GM18499 (cell line): ENCODE data around the gene MGA.

Experiments
- ATAC-seq: cut with Tn5 transposase; IDR thresholded peaks from one replicate; pipeline ENCODE4 v1.9.1; 2021; ENCODE audit warnings: moderate number of reproducible peaks; ENCODE audit not compliant: insufficient read depth, unreplicated experiment

Gene MGA

DNA sequence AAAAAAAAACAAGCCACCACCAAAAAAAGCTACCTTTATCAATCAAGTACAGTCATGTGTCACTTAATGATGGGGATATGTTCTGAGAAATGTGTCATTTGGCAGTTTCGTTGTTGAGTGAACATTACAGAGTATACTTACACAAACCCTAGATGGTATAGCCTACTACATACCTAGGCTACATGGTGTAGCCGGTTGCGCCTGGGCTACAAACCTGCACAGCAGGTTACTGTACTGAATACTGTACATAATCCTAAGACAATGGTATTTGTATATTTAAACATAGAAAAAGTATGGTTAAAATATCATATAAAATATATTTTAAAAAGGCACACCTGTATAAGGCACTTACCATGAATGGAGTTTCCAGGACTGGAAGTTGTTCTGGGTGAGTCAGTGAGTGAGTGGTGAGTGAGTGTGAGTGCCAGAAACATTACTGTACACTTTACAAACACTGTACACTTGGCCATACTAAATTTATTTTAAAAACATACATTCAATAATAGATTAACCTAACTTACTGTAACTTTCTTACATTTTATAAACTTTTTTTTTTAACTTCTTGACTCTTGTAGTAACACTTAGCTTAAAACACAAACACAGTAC lies 141.7 kb downstream of the MGA start:
- ATAC-seq, result no peak

DNA sequence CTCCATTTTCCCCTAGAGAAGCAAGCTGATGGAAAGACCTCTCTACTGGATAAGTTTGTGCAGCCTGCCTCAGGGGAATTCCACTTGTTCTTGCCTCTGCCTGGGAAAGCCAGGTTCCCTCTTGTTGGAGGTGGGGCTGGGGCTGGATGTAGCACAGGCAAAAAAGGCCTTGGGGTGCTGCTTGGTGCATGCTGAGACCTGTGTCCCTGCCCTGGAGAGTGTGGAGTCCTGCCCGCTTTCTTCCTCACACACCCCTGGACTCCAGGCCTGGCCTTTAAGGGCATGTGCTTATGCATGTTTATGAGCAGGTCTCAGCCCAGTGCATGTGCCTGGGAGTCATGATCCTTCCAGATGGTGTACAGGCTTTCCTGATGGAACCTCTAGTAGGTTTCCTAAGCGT lies 144.2 kb downstream of the MGA start:
- ATAC-seq, result no peak

DNA sequence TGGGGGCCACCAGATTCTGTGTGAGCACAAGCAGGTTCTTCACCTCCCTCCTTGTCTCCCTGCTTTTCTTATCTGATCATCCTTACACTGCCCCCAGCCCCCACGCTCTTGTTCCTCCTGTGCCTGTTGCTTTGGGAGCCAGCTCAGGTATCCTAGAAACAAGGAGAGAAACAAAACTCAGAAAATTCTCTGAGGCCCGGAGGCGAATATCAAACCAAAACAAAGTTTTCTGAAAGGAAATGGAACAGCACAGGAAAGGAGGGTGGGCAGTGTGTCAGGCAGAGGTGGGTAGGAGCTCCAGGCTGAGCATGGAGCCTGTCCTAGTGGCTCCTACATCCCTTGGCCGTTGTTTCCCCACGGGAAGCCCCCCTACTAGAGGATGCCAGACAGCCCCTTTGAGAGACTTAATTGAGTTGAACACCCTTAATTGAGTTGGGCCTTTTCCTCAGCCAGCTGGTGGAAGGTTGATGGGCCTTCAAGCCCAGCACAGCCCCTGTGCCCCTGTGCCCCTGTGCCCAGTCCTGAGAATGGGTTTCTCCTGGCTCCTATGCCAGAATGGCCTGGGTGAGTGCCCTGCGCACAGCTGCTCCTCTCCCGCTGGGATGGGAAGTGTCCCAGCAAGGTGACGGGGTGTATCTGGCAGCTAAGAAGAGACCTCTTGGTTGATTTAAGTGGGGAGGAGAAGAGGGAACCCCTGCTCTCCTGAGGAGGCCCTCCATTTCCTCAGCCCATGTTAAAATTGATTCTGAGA lies 144.9 kb downstream of the MGA start:
- no peak for ATAC-seq

DNA sequence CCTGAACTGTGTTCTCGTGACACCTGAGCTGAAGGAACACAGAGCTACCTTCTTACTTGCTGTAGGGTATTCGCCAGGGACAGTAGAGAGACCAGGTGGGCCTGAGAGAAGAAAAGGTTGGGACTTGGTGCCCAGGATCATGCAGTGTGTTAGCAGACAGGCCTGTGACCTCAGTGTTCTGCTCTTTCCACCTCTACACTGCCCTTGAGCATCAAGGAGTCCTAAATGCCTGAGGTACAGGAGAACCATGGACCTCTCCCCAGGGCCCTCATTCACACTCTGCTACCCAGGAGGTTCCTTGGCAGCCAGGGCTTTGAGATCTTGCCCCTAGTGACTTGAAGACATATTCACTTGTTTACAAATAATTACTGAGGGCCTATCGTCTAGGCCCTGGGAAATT lies 145.5 kb downstream of the MGA start:
- ATAC-seq, result no peak

DNA sequence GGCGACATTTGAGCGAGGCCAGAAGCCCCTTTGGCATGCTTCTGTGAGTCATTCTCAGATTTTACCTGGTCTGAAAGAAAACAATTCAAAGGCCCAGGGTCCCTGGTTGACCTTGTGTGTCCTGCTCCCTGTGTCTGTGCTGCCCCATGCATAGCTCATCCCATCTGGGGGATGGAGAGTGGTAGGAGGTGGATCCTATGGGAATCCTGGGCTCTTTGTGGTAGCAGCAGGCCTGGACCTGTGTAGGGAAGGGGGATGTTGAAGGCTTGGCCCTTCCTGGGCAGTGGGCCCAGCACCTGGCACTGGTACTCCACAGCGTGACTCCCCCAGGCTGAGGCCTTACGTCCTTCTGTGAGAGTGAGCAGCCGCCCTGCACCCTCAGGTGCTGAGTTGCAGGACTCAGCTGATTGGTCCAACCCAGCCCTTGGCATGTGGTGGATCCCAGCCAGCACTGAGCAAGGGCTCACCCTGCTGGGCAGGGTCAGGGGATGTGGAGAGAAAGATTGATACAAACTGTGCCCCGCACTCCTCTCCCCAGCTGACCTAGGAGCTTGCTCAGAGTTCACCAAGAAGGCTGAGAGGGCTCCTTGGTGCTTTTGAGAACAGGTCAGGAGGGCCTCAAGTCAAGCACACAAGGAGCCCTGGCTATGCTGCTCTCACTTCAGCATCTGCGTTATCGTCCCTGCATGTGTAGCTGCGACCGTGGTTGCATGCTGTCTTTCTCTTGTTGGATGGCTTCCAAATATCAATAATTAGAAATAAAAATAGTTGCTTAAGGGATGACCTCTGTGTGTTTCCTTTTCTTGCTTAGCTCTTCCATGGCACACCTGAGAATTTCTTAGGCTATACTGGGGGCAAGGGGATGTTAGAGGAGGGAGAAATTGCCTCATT lies 146.3 kb downstream of the MGA start:
- no peak for ATAC-seq

DNA sequence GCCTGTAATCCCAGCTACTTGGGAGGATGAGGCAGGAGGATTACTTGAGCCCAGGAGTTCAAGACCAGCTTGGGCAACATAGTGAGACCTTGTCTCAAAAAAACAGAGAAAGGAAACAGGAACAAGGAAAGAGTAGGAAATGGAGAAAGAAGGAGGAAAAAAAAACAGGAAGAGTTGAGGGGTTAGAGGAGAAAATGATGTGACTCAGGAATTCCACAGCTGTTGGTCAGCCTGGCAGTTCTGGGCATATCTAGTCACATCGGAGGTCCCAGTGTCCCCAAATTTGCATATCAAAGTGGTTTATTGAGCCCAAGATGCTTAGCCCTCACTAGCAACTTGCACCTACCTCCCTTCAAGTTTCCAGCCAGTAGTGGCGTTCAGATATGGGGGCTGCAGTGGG lies 148.9 kb downstream of the MGA start:
- no peak for ATAC-seq

DNA sequence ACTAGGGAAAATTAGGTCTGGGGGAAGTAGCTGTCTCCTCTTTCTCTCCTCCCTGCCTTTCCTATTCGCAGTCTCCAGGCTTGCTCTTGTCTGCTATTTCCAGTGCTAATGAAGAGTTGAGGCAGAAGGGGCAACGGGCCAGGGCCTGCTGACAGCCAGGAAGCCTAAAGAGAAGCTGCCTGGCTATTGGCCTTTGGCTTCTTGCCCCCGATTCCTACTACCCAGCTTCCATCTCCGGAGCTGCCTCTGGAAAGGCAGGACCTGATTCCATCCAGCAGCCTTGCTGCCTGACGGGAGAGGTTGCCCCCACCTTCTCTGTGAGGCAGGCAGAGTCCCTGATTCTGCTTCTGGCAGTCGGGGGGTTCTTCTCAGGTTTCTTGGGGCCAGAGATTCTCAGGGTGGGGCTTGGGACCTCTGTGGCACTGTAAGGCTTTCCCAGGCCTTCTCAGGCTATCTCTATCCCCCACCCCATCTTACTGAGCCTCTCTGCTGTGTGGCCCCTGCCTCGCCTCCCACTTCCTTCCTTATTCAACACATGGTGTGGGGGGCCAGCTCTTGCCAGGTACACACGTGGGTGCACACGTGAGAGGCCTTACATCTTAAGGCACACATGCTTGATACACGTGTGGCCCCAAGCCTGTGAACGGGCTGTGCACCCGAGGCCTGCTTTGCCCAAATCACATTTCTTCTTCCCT lies 149.5 kb downstream of the MGA start:
- no peak for ATAC-seq

DNA sequence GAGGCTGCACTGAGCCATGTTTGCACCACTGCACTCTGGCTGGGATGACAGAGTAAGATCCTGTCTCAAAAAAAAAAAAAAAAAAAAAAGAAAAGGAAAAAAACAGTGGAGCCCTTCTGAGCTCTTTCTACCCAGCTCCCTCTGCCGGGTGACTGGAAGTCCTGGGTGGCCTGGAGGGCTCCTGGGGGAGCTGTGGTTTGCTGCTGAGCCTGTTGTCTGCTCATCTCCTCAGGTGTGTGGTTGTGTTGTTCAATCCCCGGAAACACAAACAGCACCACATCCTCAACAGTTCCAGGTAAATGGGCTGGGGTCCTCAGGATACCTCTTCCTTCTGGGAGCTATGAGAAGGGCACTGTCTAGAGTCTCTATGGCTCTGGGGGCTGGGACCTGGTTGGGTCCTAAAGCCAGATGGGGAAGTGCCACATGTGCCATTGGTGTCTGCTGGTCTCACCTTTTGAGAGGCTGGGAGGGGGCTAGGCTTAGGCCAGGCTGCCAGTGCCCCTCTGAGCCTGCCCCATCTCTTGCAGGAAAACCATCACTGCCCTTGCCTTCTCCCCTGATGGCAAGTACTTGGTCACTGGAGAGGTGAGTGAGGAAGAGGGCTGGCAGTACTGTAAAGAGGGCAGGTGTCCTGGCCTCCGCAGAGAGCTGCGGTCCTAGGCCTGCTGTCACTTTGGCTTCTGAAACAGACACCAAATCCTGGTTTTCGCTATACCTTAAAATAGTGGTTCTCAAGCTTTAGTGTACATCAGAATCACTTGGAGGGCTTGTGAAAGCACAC lies 150.6 kb downstream of the MGA start:
- ATAC-seq, result no peak

DNA sequence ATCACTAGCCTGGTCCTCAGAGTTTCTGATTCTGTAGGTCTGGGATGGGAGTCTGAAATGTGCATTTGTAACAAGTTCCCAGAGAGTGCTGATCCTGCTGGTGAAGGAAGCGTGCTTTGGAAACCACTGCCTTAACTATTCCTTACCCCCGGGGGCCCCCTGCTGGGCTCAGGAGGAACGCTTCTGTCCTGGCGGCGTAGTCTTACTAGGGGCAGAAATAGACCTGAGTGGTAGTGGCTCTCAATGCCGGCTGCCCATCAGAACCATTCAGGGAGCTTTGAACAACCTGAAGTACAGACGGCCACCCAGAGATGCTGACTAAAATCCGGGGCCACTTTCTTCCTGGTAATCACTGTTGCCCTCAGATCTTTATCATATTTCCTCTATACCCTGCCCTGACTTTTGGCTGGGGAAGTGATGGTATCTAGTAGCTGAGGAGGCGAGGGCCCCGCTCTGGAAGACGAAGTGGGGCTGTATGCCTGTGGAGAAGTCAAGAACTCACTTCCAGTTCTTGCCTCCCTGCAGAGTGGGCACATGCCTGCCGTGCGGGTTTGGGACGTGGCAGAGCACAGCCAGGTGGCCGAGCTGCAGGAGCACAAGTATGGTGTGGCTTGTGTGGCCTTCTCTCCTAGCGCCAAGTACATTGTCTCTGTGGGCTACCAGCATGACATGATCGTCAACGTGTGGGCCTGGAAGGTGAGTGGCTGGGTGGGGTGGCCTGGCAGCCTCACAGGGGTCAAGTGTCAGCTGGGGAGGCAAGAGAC lies 151.4 kb downstream of the MGA start:
- no peak for ATAC-seq

DNA sequence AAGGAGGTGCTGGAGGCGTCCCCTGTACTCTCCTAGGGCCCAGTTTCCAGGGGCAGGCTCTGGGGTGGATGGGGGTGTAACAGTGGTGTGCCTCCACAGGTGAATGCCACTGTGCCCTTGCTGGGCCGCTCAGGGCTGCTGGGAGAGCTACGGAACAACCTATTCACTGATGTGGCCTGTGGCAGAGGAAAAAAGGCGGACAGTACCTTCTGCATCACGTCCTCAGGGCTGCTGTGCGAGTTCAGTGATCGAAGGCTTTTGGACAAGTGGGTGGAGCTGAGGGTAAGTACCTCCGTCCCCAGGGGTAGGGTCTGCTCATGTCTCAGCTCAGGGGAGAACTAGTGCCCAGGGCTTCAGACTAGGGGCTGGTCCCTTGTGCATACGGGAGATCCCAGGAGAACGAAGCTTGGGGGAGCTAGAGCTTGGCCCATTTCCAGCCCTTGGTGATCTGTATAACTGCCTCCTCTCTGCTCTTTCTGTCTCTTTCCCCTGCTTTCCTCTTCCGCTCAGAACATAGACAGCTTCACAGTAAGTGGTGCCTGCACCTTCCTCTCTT lies 152.7 kb downstream of the MGA start:
- ATAC-seq, result no peak

DNA sequence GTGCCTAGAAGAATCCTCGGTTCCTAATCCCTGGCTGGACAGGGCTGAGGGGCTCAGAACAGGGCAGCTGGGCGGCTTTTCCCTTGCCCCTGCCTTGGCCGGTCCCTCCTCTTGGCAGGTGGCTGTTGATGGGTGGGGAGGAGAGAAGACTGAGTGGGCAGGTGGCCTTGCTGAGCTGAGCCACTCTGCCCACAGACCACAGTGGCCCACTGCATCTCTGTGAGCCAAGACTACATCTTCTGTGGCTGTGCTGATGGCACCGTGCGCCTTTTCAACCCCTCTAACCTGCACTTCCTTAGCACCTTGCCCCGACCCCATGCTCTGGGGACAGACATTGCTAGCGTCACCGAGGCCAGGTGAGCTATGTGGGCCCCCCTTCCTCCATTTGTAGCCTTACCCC lies 153.2 kb downstream of the MGA start:
- ATAC-seq, result no peak

DNA sequence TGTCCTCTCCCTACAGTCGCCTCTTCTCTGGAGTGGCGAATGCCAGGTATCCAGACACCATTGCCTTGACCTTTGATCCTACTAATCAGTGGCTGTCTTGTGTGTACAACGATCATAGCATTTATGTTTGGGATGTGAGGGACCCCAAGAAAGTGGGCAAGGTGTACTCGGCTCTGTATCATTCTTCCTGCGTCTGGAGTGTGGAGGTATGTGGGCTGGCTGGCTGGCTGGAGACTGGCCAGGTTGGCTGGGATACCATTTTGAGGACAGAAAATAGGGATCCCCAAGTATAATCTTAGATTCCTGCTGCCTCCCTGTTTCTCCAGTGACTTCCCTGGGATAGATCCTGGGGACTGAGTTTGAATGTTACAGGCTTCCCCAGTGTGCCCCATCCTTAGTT lies 154.3 kb downstream of the MGA start:
- no peak for ATAC-seq

DNA sequence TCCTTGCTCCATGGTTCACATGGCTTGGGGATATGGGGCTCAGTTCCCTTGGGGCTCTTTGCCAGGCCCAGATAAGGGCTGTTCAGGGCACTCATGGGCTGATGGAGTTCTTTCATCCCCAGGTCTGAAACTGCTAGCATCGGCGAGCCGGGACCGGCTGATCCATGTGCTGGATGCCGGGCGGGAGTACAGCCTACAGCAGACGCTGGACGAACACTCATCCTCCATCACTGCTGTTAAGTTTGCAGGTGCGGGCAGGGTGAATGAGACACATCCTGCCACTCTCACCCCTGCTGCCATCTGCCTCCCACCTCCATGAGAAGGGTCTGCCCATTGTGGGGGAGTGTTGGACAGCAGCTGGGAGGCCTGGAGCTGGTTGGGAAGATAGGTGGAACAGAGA lies 156.6 kb downstream of the MGA start:
- no peak for ATAC-seq

DNA sequence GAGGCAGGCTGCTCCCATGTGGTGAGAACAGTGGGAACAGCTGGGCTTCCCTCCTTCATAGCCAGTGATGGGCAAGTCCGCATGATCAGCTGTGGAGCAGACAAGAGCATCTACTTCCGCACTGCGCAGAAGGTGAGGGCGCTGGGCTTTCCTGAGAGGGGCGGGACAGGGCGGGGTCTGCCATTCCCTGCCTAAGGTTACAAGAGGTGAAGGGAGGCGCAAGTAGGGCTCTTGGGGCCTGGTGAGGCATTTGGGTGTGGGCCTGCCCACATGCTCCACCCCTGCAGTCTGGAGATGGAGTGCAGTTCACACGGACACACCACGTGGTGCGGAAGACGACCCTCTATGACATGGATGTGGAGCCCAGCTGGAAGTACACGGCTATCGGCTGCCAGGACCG lies 157.1 kb downstream of the MGA start:
- ATAC-seq, result no peak

DNA sequence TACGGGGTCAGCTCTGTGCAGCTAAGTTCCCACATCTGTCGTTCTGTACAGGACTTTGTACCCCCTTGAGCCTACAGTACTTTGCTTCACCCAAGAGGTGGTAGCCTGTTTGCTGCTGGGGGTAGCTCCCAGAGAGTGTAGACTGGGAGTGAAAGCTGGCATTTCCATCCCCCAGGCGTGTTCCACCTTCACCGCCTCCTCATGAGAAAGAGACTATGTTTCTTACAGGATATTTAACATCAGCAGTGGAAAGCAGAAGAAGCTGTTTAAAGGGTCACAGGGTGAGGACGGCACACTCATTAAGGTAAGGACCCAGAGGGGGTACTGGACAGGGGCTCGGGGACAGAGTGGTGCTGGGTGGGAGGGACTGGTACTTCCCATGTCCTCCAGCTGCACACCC lies 157.6 kb downstream of the MGA start:
- no peak for ATAC-seq

DNA sequence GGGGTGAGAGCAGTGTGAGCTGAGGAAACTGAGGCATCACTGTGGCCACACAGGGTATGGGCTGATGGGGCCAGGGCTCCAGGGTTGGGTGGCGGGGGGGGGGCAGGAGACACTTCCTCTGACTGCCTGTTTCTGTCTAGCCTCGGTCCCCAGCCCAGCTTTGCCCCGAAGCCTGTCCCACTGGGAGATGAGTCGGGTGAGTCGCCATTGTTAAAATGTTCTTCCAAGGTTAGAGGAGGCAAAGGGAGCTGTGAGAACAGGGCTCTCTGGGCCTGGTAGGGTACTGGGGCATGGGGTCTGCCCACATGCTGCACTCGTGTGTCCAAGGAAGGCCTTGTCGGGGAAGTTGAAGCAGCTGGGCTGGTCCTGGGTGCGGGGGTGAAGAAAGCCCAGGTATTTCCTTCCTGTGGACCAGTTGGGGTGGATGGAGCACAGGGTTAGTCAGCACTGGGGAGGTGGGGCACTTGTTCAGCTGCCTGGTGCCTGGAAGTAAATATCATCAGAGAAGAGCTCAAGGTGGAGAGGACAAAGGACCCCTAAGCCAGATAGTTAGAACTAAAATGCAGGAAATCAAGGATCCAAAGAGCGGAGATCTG lies 159.3 kb downstream of the MGA start:
- no peak for ATAC-seq

DNA sequence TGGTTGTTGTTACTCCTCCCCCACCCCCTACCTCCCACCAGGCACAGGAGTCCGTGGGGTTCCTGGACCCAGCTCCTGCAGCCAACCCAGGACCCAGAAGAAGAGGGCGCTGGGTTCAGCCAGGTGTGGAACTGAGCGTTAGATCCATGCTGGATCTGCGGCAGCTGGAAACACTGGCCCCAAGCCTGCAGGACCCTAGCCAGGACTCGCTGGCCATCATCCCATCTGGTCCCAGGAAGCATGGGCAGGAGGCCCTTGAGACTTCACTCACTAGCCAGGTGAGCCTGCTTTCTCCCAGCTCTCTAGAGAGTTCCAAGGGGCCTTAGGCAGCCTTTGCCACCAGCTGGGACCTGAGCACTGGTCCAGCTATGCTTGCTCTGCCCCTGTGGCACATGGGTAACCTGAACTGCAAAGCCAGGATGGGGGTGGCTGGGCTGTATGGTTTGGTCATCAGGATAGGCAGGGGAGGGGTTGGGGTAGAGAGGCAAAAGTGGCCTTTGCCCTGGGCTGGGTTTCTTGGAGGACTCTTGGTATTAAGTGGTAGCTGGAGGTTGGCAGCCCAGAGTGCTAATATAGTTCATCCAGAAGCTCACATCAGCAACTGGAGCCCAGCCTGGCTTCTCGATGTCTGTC lies 160.7 kb downstream of the MGA start:
- no peak for ATAC-seq

DNA sequence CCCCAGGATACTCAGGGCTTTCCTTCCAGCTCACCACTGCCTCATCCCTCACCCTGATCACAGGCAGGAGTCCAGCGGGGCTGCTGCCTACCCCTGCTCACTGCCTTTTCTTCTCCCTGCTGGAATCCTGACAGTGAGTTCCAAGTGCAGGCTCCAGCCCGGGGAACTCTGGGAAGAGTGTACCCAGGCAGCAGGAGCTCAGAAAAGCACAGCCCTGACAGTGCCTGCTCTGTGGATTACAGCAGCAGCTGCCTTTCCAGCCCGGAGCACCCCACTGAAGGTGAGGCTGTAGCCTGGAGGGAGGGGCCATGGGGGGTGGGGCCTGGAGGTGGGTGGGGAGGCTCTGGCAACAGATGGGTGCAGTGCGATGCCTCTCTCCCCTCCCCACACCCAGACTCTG lies 161.6 kb downstream of the MGA start:
- no peak for ATAC-seq
